HG03139 (cell line): ENCODE results near the gene SP100.

Experiments
- ATAC-seq: cut with Tn5 transposase; IDR thresholded peaks from one replicate; pipeline ENCODE4 v1.9.1; 2021; ENCODE audit not compliant: unreplicated experiment

SP100 gene

GRCh38 chr2:230537531-230537976, 121.6 kb downstream of the SP100 start:
- ATAC-seq: peak; percentile 53

GRCh38 chr2:230540332-230540731, 124.3 kb downstream of the SP100 start:
- no peak for ATAC-seq

DNA sequence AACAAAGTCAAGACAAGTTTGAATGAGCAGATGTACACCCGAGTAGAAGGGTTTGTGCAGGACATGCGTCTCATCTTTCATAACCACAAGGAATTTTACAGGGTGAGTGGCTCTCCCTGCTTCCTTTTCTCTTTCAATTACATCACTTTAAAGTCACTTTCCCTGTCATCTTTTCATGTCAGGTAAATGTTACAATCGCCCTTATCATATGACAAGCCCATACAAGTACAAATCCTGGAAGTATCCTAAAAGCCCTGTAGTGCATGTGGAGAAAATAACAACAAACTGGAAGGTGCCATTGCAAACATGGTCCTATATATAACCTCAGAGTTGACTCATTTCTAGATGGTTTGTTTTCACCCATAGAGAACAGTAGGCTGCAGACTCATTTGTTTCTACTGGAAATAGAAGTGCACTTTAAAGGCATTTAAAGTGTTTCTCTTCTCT, 126.0 kb downstream of the SP100 start:
- peak; percentile 65 for ATAC-seq

GRCh38 chr2:230542751-230543150, 126.8 kb downstream of the SP100 start:
- no peak for ATAC-seq

DNA sequence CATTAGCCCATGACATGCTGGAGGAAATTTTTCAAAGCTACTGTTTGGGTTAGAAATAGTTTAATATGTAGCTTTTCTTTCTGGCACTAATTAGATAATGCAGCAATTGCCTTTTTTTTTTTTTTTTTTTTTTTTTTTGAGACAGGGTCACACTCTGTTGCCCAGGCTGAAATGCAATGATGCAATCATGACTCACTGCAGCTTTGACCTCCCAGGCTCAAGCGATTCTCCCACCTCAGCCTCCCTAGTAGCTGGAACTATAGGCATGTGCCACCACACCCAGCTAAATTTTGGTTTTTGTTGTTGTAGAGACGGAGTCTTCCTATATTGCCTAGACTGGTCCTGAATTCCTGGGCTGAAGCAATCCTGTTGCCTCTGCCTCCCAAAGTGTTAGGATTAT, 136.2 kb downstream of the SP100 start:
- ATAC-seq: no peak

GRCh38 chr2:230557065-230557464, 141.1 kb downstream of the SP100 start:
- no peak for ATAC-seq

DNA sequence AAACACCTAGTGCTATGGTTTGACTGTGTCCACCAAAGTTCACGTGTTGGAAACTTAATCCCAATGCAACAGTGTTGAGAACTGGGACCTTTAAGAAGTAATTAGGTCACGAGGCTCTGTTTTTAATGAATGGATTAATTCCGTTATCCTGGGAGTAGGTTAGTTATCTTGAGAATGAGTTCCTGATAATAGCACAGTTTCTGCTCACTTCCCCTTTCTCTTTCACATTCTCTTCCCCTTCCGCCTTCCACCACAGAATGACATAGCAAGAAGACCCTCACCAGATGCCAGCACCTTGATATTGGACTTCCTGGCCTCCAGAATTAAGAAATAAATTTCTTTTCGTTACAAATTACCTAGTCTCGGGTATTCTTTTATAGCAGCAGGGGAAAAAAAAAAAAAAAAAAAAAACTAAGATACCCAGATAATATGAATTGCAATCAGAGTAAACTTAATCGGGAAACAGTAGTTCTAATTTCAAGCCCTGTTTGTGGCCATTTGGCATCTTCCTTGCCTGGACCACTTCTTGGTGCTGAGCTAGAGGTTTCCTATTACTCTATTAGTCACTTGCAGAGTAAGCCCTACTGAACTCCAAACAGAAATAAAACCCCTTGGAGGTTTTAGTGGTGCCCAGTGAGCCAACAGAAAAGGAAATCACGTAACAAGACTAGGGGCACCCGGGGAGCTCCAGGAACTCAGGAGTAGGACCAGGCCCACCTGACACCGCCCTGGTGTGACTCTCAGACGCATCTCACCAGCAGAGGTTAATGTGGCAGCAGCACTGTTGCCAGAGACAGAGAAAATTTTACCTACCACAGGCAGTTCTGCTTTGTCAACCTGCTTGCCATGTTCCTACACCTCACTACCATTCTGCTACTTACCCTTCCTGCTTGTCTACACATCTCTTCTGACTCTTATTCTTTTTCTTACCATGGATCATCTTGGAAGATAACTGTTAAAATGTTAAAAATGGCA, 149.1 kb downstream of the SP100 start:
- ATAC-seq: no peak

DNA sequence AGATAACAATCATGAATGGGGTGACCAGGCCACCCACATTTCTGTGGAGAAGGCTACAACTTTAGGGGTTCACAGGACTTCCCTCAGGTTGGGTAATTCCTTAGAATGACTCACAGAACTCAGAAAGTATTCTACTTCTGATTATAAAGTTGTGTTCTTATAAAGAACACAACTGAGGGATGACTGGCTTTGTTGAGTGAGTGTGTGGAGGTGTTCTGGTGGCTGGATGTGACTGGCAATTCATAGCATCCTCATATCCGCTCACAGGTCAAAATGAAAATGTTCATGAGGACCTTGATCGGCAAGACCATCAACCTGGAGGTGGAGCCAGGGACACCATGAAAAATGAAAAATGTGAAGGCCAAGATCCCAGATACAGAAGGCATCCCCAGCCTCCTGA, 153.3 kb downstream of the SP100 start:
- ATAC-seq: no peak

GRCh38 chr2:230570987-230571386, 155.0 kb downstream of the SP100 start:
- no peak for ATAC-seq

DNA sequence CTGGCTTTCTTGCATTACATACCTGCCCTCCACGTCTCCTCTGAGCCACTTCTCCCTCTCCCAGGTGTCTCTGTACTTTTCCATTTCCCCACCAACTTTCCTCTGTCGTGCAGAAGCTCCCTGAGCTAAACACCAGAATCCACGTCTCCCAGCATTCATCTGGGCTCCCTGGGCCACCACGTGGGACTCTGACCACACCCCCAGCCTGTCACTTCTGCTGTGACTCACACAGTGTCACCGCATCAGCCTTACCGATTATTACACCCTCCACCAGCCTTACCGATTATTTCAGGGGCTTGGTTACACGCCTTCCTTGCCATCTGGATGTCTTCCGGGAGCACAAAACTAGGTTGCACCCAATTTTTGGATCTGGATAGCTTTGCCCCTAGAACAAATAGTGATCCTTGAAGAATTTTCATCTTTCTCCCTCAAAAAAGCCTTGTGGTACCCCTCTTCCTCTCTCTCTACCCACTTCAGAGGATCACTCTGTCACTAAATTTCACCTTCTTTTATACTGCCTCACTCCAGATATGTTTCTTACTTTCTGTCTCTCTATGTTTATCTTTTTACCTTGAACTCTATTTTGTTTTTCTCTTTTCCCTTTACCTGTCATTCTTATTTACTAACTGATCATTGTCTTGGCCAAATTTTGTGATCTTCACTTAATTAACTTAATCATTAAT, 159.8 kb downstream of the SP100 start:
- ATAC-seq: no peak

- ATAC-seq: no peak
These were observed 161.1 kb downstream of the SP100 start for GRCh38 chr2:230577114-230577513.

DNA sequence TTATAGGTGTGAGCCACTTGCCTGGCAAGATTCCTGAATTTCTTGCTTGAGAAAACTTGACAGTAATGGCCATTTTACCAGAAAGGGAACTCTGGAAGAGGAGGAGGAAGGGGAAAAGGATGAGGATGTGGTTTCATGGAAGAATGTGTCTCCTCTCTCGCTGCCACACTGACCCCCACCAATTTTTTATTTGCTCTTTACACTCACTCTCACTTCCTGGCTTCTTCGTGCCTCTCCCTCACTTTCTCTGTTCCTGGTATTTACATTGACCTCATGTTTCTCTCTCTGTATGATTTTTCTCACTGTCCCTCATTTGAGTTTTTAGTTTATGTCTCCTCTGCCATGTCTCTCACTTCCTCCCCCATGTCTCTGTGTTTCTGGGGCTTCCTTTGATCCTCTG, 162.1 kb downstream of the SP100 start:
- no peak for ATAC-seq

DNA sequence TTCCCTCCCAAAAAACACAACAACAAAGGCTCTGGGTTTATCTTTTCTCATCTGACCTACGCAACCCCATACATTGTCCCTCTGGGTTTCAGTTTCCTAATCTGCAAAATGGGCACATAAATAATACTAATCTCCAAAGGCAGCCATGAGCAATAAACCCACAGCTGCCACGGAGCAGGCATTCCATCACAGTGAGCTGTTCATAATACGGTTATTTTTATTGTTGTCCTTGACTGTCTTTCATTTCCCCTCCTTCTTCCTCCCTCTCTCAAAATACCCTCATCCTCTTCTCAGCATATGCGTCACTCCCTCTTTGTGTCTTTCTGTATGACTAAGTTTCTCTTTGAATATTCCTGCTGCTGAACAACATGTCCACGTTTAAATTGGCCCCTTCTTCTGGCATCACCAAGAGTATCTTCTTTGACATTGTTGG, 166.9 kb downstream of the SP100 start:
- ATAC-seq: peak; percentile 51

- no peak for ATAC-seq
These were observed 167.6 kb downstream of the SP100 start for GRCh38 chr2:230583581-230583980.

DNA sequence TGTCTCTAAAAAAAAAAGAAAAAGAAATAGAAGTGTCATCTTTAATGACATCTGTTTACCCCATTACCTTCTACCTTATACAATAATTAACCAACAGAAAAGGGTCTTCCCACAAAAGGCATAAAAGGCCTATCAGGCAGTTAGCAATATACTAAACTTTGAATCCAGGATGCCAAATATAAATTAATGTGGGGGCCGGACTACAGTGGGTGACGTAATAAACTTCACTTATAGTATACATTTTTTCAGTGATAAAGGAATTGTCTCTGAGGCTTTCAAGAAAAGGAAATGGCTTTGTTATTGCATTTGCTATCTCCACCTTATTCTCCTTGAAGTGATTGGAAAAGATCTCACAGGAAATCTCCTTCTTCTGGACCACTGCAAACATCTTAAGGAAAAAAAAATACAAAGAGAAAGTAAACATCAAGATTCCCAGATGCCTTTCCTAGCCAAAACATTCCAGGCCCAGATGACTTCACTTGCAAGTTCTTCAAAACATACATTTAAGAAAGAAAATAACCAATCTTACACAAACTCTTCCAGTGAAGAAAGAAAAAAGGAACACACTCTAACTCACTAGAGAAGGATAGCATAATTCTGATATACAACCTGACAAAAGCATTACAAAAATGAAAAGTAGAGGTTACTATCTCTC, 170.5 kb downstream of the SP100 start:
- no peak for ATAC-seq

DNA sequence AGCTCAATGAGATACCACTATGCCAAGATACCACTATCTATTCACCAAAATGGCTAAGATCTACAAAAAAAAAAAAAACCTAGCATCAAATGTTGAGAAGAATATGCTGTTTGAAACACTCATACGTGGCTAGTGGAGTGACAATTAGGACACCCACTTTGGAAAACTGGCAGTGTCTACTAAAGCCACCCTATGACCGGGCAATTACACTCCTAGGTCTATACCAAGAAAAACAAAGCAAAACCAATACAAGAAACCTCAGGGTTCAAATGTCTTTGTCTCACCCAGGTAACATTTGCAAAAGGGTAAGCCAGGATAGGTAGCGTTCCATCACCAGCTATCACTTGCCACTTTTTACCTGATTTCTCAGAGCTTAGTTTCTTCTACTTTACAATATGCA, 173.0 kb downstream of the SP100 start:
- ATAC-seq: peak; percentile 3

- peak; percentile 92 for ATAC-seq
These were observed 173.6 kb downstream of the SP100 start for GRCh38 chr2:230589497-230590015.

GRCh38 chr2:230590333-230590732, 174.3 kb downstream of the SP100 start:
- no peak for ATAC-seq

GRCh38 chr2:230591850-230592249, 175.8 kb downstream of the SP100 start:
- no peak for ATAC-seq

GRCh38 chr2:230592775-230593174, 176.8 kb downstream of the SP100 start:
- ATAC-seq: no peak
